HepG2 (cell line): ENCODE data around the gene GNB1. TPM values are rescaled to one million over a fixed set of nuclear protein-coding genes. Genes with fewer than 3 reads are reported as not detected.

Experiments
- ATAC-seq: fragments of 200-7000 bp; cut with Tn5 transposase; 3 replicates; pipeline ENCODE4 v1.9.1; 2020; ENCODE audit warnings: mild to moderate bottlenecking, moderate library complexity
- BruUV-seq: library from RNA; stranded (reverse); fragments of 400-500 nt; replicated peaks from 2 replicates; lab custom pipeline; 2021; lab: Mats Ljungman, UMichigan
- CTCF ChIA-PET: fragments of 300-600 bp; formaldehyde crosslinking; extraction: SDS; loops from one replicate; lab custom pipeline; 2021; ENCODE audit warnings: low total read pairs, inconsistent platforms, low intra/inter-chr PET ratio; lab: Yijun Ruan, JAX
- POLR2A ChIA-PET: fragments of 350-600 bp; sonication (Branson Sonifier 250); formaldehyde crosslinking; loops from one replicate; lab custom pipeline; 2020; ENCODE audit warnings: antibody characterized with exemption, inconsistent platforms; lab: Yijun Ruan, JAX
- DNase-seq: peaks from one replicate; pipeline ENCODE4 v3.0.0-alpha.2; 2015; ENCODE audit warnings: low spot score
- FAIRE-seq: peaks from 3 replicates; lab custom pipeline; 2011; peaks lifted over from hg19 to GRCh38; lab: Jason Lieb, UNC
- H2AFZ ChIP-seq: one replicate; pipeline ENCODE4 v1.6.1; 2011; ENCODE audit warnings: low read length, inconsistent platforms
- H3K27ac ChIP-seq: fragments of 300-600 bp; 3 replicates; pipeline ENCODE4 v1.8.0; 2011; ENCODE audit warnings: mixed run types, mild to moderate bottlenecking, mixed read lengths, low read length, inconsistent platforms; ENCODE audit not compliant: insufficient read depth; ENCODE audit errors: extremely low read length
- H3K27me3 ChIP-seq, 2 experiments: fragments of 200-600 bp in 1 of 2; 2 replicates in 1 of 2; 3 replicates in 1 of 2; pipeline versions ENCODE4 v1.6.0 to v1.8.0; 2011; ENCODE audit warnings: low read length in 2 of 2, mild to moderate bottlenecking in 2 of 2, moderate library complexity in 2 of 2, inconsistent platforms in 1 of 2; ENCODE audit not compliant: insufficient read depth in 2 of 2, control insufficient read depth in 1 of 2
- H3K36me3 ChIP-seq, 2 experiments: fragments of 200-600 bp in 1 of 2; replicated peaks in 1 of 2; 2 replicates in 1 of 2; 3 replicates in 1 of 2; pipeline versions ENCODE4 v1.5.1 to v1.8.0; 2011; ENCODE audit warnings: low read length in 2 of 2, inconsistent platforms in 1 of 2; ENCODE audit not compliant: insufficient read depth in 2 of 2, control insufficient read depth in 1 of 2
- H3K4me1 ChIP-seq: 2 replicates; pipeline ENCODE4 v1.5.1; 2012; ENCODE audit warnings: low read length, inconsistent platforms; ENCODE audit not compliant: insufficient read depth
- H3K4me2 ChIP-seq: 2 replicates; pipeline ENCODE4 v1.6.0; 2011; ENCODE audit warnings: low read depth, low read length, inconsistent platforms
- H3K4me3 ChIP-seq, 3 experiments: fragments of 200-600 bp in 1 of 3; sonication (generic), shearing (Covaris generic) in 1 of 3; replicated peaks in 1 of 3; 2 replicates each; pipeline ENCODE4 v1.5.1; 2011 to 2016; ENCODE audit warnings: low read length in 3 of 3, inconsistent platforms in 2 of 3, low read depth in 2 of 3, mild to moderate bottlenecking in 2 of 3, control low read depth in 1 of 3, mixed read lengths in 1 of 3; ENCODE audit not compliant: insufficient read depth in 1 of 3
- H3K79me2 ChIP-seq: one replicate; pipeline ENCODE4 v1.6.1; 2011; ENCODE audit warnings: low read length, inconsistent platforms; ENCODE audit not compliant: insufficient read depth
- H3K9ac ChIP-seq: 2 replicates; pipeline ENCODE4 v1.6.0; 2011; ENCODE audit warnings: mild to moderate bottlenecking, low read depth, low read length, inconsistent platforms; ENCODE audit not compliant: insufficient read depth
- H3K9me3 ChIP-seq: 2 replicates; pipeline ENCODE4 v1.5.1; 2012; ENCODE audit warnings: mild to moderate bottlenecking, low read length
- H4K20me1 ChIP-seq: 2 replicates; pipeline ENCODE4 v1.6.0; 2011; ENCODE audit warnings: inconsistent platforms, mild to moderate bottlenecking, low read length, moderate library complexity; ENCODE audit not compliant: insufficient read depth
- ATF4 ChIP-seq, 2 experiments: fragments of 450-650 bp in 1 of 2; sonication (generic) in 1 of 2; formaldehyde crosslinking; IDR thresholded peaks; 2 replicates each; pipeline versions ENCODE4 v1.5.0 to v1.8.0; 2020 to 2022; ENCODE audit warnings: mild to moderate bottlenecking in 1 of 2, missing genetic modification reagents in 1 of 2
- CEBPG ChIP-seq: IDR thresholded peaks from 2 replicates; pipeline ENCODE4 v1.6.1; 2016
- HOXA3 ChIP-seq: sonication (generic); formaldehyde crosslinking; IDR thresholded peaks from 2 replicates; pipeline ENCODE4 v1.5.0; 2020; ENCODE audit warnings: missing genetic modification reagents
- SAP130 ChIP-seq: IDR thresholded peaks from 2 replicates; pipeline ENCODE4 v1.6.1; 2016; ENCODE audit warnings: low read depth
- WIZ ChIP-seq: sonication (generic); formaldehyde crosslinking; IDR thresholded peaks from 2 replicates; pipeline ENCODE4 v1.5.1; 2020; ENCODE audit warnings: mild to moderate bottlenecking, missing genetic modification reagents
- ZBTB38 ChIP-seq: sonication (generic); formaldehyde crosslinking; IDR thresholded peaks from 2 replicates; pipeline ENCODE4 v1.5.1; 2020; ENCODE audit warnings: mild to moderate bottlenecking, missing genetic modification reagents
- ZFP62 ChIP-seq: sonication (generic); formaldehyde crosslinking; IDR thresholded peaks from 2 replicates; pipeline ENCODE4 v1.4.0; 2020; ENCODE audit warnings: missing genetic modification reagents
- ZNF264 ChIP-seq: sonication (generic); formaldehyde crosslinking; IDR thresholded peaks from 2 replicates; pipeline ENCODE4 v1.4.0; 2020; ENCODE audit warnings: missing genetic modification reagents
- ZNF616 ChIP-seq: sonication (generic); formaldehyde crosslinking; IDR thresholded peaks from 2 replicates; pipeline ENCODE4 v1.5.0; 2020; ENCODE audit warnings: low read depth, mild to moderate bottlenecking, missing genetic modification reagents
- WGBS: methylation state at CpG from one replicate; pipeline ENCODE4 v1.1.6; 2017; ENCODE audit warnings: low lambda C conversion rate; 5-methylcytosine and 5-hydroxymethylcytosine counted together
- in situ Hi-C: cut with HindIII; loops from 2 replicates; pipeline ENCODE4 v1.10.0; 2017; ENCODE audit warnings: low pct_unique_long_range_greater_than_20kb; ENCODE audit not compliant: extremely low pct_ligation_motif_present
- intact Hi-C: fragments of 100-400 bp; cut with micrococcal nuclease; formaldehyde crosslinking; loops from one replicate; pipeline ENCODE4 v1.10.0; 2022; ENCODE audit not compliant: unreplicated experiment
- polyA plus RNA-seq, 8 experiments: library from polyadenylated mRNA; depleted of rRNA in 3 of 8; stranded (reverse) in 7 of 8; unstranded in 1 of 8; fragments of >200 nt; fragmentation: Illumina TruSeq in 4 of 8; extraction: Trizol in 4 of 8; gene quantifications; 2 replicates each; pipeline versions ENCODE4 v1.2.1 to v1.2.3, GENCODE V29; 2011 to 2016; ENCODE audit warnings: low read depth in 4 of 8, missing spikeins in 1 of 8, mixed read lengths in 1 of 8; ENCODE audit not compliant: insufficient read depth in 1 of 8
- total RNA-seq, 5 experiments: library from RNA; depleted of rRNA; stranded (reverse); fragments of >200 nt; fragmentation: Illumina TruSeq; extraction: Trizol; gene quantifications; 2 replicates each; pipeline ENCODE4 v1.2.3, GENCODE V29; 2016; ENCODE audit warnings: low read depth in 1 of 5

Gene GNB1
- total and polyA plus RNA-seq, 2 of the 13 experiments (the other 11 are each of a cell fraction or from before 2014, with no cell fraction given) = 66.2 to 327 TPM

GRCh38 chr1:1907098-1907736, 16.3 kb upstream of the GNB1 start:
- Histone ChIP-seq H3K4me3 (no peak overlapping the region), H3K9me3 (no peaks in the 10 kb centered on the region), H3K27ac (no peak overlapping the region), H3K79me2 (no peaks in the 10 kb centered on the region), H3K4me1 (peaks cover 45% of the 10 kb centered on the region), H3K27me3 (peaks cover 0 to 16% of the 10 kb centered on the region in 2 experiments; a peak in 3 of 5 replicates), H2AFZ (no peak overlapping the region), H3K4me2 (no peak overlapping the region), H3K36me3 (no peaks in the 10 kb centered on the region), H3K9ac (peak overlapping the region; percentile 18; the same call in 1 of the 2 replicates), H4K20me1 (no peaks in the 10 kb centered on the region)
- TF ChIP-seq ZBTB38 (CRISPR knock-in tag) (0 out of 2 replicates have a peak, but pooled peaks have one; percentile 16), SAP130 (0 out of 2 replicates have a peak, but pooled peaks have one; percentile 6), HOXA3 (peak; percentile 21; the same call in 1 of the 2 replicates), ATF4 (CRISPR knock-in tag; IDR thresholded peaks at IDR 0.05) (peak in 1 of 2 experiments; percentile 88; a peak in 2 of 4 replicates), WIZ (CRISPR knock-in tag) (0 out of 2 replicates have a peak, but pooled peaks have one; percentile 11), ZNF616 (no peak), CEBPG (CRISPR knock-in tag) (peak; percentile 51; the same call in 1 of the 2 replicates), ZNF264 (no peak), ZFP62 (CRISPR knock-in tag) (no peak)
- FAIRE-seq (no peak), ATAC-seq (peak; percentile 3; the same call in 1 of the 3 replicates), DNase-seq (no peak)
- ChIA-PET POLR2A (interaction anchor here (0.6 to 3.1 kb wide), 3 partner anchors 7 to 14 kb away, joined by 3 to 18 read pairs (median 11); no protein-coding TSS in a partner anchor), CTCF (no interaction called here)
- no TSS peak for BruUV-seq
- intact Hi-C loops (loop anchor here (5.0 to 10.0 kb wide), 2 partner anchors 52 to 130 kb away; partner anchors contain the start of gene NADK), in situ Hi-C loops (loop anchor here (10.0 kb wide), 1 partner anchor 122 kb away; no protein-coding TSS in a partner anchor)
- 85% methylated on average over 7 of the region's 8 CpGs for WGBS
